Measurements from ENCODE around the gene TTC32.

TTC32 gene

GRCh38 chr2:19888831-19889230 lies 13.0 kb downstream of the TTC32 start:
- Histone ChIP-seq H3K79me2 (ENCODE audit: insufficient read depth, low read length) (peaks cover 10% of the 10 kb centered on the region), H3K4me1 (ENCODE audit: insufficient read depth, low read length) (no peaks in the 10 kb centered on the region), H3K9me3 (ENCODE audit: insufficient read depth, low read length, severe bottlenecking) (no peaks in the 10 kb centered on the region), H3K4me2 (ENCODE audit: insufficient read depth, low read length) (no peak overlapping the region), H4K20me1 (ENCODE audit: insufficient read depth, low read length) (peaks cover 15% of the 10 kb centered on the region; the same call in 1 of the 2 replicates), H3K36me3 (ENCODE audit: insufficient read depth, low read length) (peaks cover 3% of the 10 kb centered on the region; the same call in 1 of the 2 replicates), H3K9ac (ENCODE audit: low read depth, low read length) (no peak overlapping the region), H3K4me3 (ENCODE audit: low read depth in 1 of 2, low read length in 2 of 2) (no peak overlapping the region), H3K27me3 (ENCODE audit: insufficient read depth, low read length, poor library complexity) (no peaks in the 10 kb centered on the region), H3K27ac (ENCODE audit: low read length) (no peak overlapping the region), H2AFZ (ENCODE audit: low read depth, low read length) (no peak overlapping the region)
- TF ChIP-seq, protein P1, sequence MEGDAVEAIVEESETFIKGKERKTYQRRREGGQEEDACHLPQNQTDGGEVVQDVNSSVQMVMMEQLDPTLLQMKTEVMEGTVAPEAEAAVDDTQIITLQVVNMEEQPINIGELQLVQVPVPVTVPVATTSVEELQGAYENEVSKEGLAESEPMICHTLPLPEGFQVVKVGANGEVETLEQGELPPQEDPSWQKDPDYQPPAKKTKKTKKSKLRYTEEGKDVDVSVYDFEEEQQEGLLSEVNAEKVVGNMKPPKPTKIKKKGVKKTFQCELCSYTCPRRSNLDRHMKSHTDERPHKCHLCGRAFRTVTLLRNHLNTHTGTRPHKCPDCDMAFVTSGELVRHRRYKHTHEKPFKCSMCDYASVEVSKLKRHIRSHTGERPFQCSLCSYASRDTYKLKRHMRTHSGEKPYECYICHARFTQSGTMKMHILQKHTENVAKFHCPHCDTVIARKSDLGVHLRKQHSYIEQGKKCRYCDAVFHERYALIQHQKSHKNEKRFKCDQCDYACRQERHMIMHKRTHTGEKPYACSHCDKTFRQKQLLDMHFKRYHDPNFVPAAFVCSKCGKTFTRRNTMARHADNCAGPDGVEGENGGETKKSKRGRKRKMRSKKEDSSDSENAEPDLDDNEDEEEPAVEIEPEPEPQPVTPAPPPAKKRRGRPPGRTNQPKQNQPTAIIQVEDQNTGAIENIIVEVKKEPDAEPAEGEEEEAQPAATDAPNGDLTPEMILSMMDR (IDR thresholded peaks at IDR 0.05; ENCODE audit: borderline replicate concordance, extremely low read depth, low read length, poor library complexity, severe bottlenecking) = no peak
- TF ChIP-seq EZH2 (IDR thresholded peaks at IDR 0.05; ENCODE audit: borderline replicate concordance, low read depth, low read length, severe bottlenecking) = no peak
- ATAC-seq (ENCODE audit: insufficient read depth, low read depth) (no peak), DNase-seq (no peak)

DNA sequence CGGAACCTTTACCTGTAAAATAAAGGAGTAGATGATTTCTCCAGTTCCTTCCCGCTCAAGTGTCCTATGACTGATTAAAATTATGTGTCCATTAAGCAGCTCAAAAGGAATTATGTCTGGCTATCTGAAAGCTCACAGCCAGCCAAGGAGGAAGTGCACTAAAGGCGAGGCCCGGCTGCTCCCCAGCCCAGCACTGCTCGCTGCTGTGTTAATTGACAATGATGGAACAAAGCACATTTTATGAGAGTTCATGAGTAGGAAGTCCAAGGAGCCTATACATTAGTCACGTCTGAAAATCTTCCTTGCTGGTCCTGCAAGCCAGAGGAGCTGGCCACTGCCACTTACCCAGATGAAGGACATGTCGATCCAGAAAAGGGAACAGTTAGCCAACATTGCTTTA lies 14.3 kb downstream of the TTC32 start:
- DNase-seq (no peak), ATAC-seq (ENCODE audit: insufficient read depth, low read depth) (no peak)
- no peak for TF ChIP-seq EZH2 (IDR thresholded peaks at IDR 0.05; ENCODE audit: borderline replicate concordance, low read depth, low read length, severe bottlenecking)
- TF ChIP-seq, protein P1 (IDR thresholded peaks at IDR 0.05; ENCODE audit: borderline replicate concordance, extremely low read depth, low read length, poor library complexity, severe bottlenecking) = no peak
- H3K4me1 ChIP-seq (ENCODE audit: insufficient read depth, low read length) = no peaks in the 10 kb centered on the region
- peaks cover 12% of the 10 kb centered on the region; the same call in 1 of the 2 replicates for H4K20me1 ChIP-seq (ENCODE audit: insufficient read depth, low read length)
- H3K4me3 ChIP-seq (ENCODE audit: low read depth in 1 of 2, low read length in 2 of 2) = no peak overlapping the region
- H3K4me2 ChIP-seq (ENCODE audit: insufficient read depth, low read length) = no peak overlapping the region
- no peaks in the 10 kb centered on the region for H3K9me3 ChIP-seq (ENCODE audit: insufficient read depth, low read length, severe bottlenecking)
- H3K79me2 ChIP-seq (ENCODE audit: insufficient read depth, low read length) = no peaks in the 10 kb centered on the region
- H3K9ac ChIP-seq (ENCODE audit: low read depth, low read length) = no peak overlapping the region
- H3K27me3 ChIP-seq (ENCODE audit: insufficient read depth, low read length, poor library complexity) = no peaks in the 10 kb centered on the region
- H2AFZ ChIP-seq (ENCODE audit: low read depth, low read length) = no peak overlapping the region
- H3K36me3 ChIP-seq (ENCODE audit: insufficient read depth, low read length) = peaks cover 3% of the 10 kb centered on the region; the same call in 1 of the 2 replicates
- no peak overlapping the region for H3K27ac ChIP-seq (ENCODE audit: low read length)

DNA sequence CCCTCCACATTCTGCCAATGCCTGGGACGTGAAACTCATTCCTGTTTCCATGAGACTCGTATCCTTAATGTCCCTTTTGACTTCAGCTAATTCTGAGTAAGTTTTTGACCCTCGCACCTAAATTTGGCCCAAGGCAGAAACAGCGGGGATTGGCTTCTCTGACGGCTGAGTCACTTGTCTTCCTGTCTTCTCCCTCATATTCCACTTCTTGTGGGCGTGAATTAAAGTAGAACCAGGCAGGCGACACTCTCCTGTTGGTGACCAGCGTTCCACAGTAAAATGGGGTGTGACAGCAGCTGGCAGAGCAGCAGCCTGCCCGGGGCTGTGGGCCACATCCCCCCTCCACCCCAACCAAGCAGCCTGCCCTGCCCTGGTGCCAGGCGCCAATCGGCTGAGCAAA lies 15.5 kb downstream of the TTC32 start:
- no peak for DNase-seq
- H3K36me3 ChIP-seq (ENCODE audit: insufficient read depth, low read length) = no peaks in the 10 kb centered on the region
- no peak for TF ChIP-seq EZH2 (IDR thresholded peaks at IDR 0.05; ENCODE audit: borderline replicate concordance, low read depth, low read length, severe bottlenecking)
- TF ChIP-seq, protein P1 (IDR thresholded peaks at IDR 0.05; ENCODE audit: borderline replicate concordance, extremely low read depth, low read length, poor library complexity, severe bottlenecking) = no peak
- no peak overlapping the region for H3K9ac ChIP-seq (ENCODE audit: low read depth, low read length)
- no peak for ATAC-seq (ENCODE audit: insufficient read depth, low read depth)
- peaks cover 9% of the 10 kb centered on the region; the same call in 1 of the 2 replicates for H4K20me1 ChIP-seq (ENCODE audit: insufficient read depth, low read length)
- no peaks in the 10 kb centered on the region for H3K79me2 ChIP-seq (ENCODE audit: insufficient read depth, low read length)
- H3K9me3 ChIP-seq (ENCODE audit: insufficient read depth, low read length, severe bottlenecking) = no peaks in the 10 kb centered on the region
- H3K27ac ChIP-seq (ENCODE audit: low read length) = no peak overlapping the region
- no peak overlapping the region for H2AFZ ChIP-seq (ENCODE audit: low read depth, low read length)
- H3K27me3 ChIP-seq (ENCODE audit: insufficient read depth, low read length, poor library complexity) = no peaks in the 10 kb centered on the region
- H3K4me1 ChIP-seq (ENCODE audit: insufficient read depth, low read length) = no peaks in the 10 kb centered on the region
- no peak overlapping the region for H3K4me3 ChIP-seq (ENCODE audit: low read depth in 1 of 2, low read length in 2 of 2)
- H3K4me2 ChIP-seq (ENCODE audit: insufficient read depth, low read length) = no peak overlapping the region

DNA sequence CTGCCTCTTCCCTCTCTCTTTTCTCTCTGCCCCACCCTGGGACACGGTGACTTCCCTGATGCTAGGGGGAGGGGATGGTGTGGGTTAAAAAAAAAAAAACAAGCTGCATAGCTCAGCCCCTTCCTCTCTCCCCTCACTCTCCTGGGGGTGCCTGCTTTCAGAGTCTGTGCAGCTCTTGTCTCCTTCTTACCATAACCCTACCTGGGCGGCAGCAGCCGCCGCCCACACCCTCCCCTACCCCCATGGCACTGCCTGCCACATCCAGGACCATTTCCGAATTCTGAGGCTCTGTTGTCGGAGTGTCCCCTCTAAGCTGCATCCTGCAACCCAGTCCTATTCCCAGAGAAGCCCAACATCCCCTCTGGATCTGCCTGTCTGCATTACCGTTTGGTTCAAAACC lies 16.0 kb downstream of the TTC32 start:
- DNase-seq = no peak
- no peak overlapping the region for H2AFZ ChIP-seq (ENCODE audit: low read depth, low read length)
- no peak overlapping the region for H3K4me3 ChIP-seq (ENCODE audit: low read depth in 1 of 2, low read length in 2 of 2)
- H3K4me2 ChIP-seq (ENCODE audit: insufficient read depth, low read length) = no peak overlapping the region
- H4K20me1 ChIP-seq (ENCODE audit: insufficient read depth, low read length) = peaks cover 9% of the 10 kb centered on the region; the same call in 1 of the 2 replicates
- no peaks in the 10 kb centered on the region for H3K27me3 ChIP-seq (ENCODE audit: insufficient read depth, low read length, poor library complexity)
- no peaks in the 10 kb centered on the region for H3K36me3 ChIP-seq (ENCODE audit: insufficient read depth, low read length)
- H3K9me3 ChIP-seq (ENCODE audit: insufficient read depth, low read length, severe bottlenecking) = no peaks in the 10 kb centered on the region
- TF ChIP-seq, protein P1 (IDR thresholded peaks at IDR 0.05; ENCODE audit: borderline replicate concordance, extremely low read depth, low read length, poor library complexity, severe bottlenecking) = no peak
- no peak for TF ChIP-seq EZH2 (IDR thresholded peaks at IDR 0.05; ENCODE audit: borderline replicate concordance, low read depth, low read length, severe bottlenecking)
- no peaks in the 10 kb centered on the region for H3K79me2 ChIP-seq (ENCODE audit: insufficient read depth, low read length)
- no peak for ATAC-seq (ENCODE audit: insufficient read depth, low read depth)
- no peak overlapping the region for H3K9ac ChIP-seq (ENCODE audit: low read depth, low read length)
- no peaks in the 10 kb centered on the region for H3K4me1 ChIP-seq (ENCODE audit: insufficient read depth, low read length)
- no peak overlapping the region for H3K27ac ChIP-seq (ENCODE audit: low read length)
